HG03095 (cell line): Measurements from ENCODE around the gene DEAF1.
"Not testable (repeated sequence)": the region's sequence is repeated elsewhere in the genome, so short reads cannot be mapped to it uniquely, and the experiment has no call there.

ENCODE experiments used
- ATAC-seq: cut with Tn5 transposase; IDR thresholded peaks from one replicate; pipeline ENCODE4 v1.9.1; 2021; ENCODE audit warnings: moderate library complexity; ENCODE audit not compliant: unreplicated experiment

Gene DEAF1

DNA sequence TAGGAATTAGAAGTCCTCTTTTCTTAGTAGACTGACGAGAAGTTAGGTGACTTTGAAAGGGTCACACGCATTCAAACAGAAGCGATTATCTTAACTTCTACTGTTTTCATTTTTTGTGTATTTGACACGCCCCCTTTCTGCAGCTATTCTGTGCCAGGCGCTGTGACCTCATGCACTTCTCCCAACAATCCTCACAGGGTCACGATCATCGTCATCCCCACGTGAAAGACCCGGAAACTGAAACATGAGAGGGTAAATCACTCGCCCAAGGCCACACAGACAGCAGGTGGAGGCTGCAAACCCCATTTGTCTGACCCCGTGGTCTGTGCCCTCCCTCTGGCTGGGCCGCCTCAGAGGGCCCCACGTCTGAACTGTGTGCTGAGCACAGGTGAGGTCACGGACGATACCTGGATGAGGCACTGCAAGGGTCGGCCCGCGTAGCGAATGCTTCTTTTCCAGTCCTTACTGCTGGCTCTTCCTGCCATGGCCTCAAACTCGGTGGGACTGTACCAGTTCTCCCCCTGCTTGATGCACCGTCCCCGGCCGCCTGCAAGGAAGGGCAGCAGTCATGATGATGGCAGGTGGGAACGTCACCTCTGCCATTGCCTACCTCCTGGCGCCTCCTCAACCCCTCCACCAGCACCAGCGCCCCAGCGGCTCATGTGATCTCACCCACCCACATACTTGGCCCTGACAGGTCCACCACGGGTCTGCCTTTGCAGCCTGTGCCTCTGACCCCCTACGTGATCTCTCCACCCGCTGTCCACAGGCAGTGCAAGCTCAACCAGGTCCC lies 8.4 kb downstream of the DEAF1 start:
- no peak for ATAC-seq

DNA sequence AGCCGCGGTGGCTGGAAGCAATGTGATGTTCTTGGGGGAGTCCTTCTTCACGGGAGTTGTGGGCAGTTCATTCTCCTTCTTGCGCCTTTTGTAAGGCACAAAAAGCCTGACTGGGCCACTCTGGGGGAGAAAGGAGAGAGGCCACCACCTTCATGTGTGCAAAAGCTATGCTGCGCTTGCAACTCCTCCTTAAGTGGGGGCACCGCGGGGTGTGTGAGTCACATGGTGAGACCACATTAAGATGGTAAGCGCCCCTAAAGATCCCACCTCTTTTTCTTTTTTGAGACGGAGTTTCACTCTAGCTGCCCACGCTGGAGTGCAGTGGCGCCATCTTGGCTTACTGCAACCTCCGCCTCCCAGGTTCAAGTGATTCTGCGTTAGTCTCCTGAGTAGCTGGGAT lies 14.1 kb downstream of the DEAF1 start:
- ATAC-seq = no peak

DNA sequence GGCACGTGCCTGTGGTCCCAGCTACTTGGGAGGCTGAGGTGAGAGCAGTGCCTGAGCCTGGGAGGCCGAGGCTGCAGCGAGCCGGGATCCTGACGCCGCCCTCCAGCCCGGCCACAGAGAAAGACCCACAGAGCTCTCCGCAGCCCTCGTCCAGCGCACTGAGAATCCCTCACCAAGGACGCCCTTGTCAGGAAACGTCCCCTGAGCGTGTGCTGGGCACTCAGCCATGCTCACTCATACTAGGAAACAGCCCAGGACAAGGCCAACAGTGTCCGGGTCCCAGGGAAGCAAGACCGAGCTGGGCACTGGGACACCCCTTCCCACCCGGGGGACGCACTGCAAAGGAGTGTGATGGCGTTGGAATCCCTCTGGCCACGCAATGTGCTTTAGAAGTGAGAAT lies 14.5 kb downstream of the DEAF1 start:
- no peak for ATAC-seq

DNA sequence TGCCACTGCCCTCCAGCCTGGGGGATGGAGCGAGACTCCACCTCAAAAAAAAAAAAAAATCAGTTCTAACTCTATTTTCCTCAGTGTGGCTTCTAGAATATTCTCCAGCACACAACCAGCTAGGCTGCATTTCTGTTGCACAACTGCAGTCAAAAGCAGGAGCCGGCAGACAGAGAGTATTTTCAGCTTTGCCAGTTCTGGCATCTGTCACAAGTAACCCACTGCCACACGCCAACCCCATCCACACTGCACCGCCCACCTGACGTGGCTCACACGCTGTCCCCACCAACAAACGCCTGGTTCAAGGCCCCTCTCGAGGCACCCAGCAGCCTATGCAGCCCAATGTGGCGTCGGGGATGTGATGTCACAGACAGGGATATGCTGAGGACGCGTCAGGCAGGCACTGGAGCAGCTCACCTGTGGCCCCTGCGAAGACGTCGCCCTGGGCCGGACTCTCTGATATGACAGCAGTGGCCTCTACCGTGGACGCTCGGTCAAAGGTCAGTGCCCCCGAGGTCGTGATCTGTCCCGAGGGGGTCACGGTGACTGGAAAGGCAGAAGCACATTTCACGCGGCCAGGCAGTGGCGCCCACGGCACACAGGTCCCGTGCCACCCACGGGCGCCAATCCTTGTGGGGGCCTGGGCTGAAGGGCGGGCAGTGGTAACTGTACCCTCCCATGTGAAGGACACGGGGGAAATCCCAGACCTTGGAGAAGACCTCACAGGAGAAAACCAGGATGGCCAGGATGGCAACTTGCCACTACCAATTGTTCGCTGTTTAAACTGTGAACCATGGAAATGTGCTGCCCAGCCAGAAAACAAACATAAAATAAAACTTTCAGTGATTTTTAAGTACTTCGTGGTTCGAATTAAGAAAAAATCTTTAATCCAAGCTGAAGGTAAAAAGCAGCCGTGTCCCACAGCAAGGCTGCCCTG lies 15.5 kb downstream of the DEAF1 start:
- ATAC-seq = no peak

DNA sequence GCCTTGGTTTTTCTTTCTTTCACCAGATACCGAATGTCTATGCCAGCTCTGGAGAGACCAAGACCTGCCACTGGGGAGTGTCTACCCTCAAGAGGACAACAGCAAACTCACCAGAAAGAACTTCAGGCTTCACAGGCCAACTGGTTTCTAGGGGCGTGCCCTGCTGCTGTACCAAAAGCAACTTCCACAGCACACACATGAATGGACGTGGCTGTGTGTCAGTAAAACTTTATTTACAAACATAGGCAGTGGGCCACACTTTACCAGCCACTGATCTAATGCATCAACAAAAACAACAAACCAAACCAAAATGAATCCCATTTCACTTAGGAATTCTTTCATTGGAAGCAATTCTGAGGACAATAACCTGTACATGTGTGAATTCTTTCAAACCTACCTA lies 16.7 kb downstream of the DEAF1 start:
- no peak for ATAC-seq

DNA sequence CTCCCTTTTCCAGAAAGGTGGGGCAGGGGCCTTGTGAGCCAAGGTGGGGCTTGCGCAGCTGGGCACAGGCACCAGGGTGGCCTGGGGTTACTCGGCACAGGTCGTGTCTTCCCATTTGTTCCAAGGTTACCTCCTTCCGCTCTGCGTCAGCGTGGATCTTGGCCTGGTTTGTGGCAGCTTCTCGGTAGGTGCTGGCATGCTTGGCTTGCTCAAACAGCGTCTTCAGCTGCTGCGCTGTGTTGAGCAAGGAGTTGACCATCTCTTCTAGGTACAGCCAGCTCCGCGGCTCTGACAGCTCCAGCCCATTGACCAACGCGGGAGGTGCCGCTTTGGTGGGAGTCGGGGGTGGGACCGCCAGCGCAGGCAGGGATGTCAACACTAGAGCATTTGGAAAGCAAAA lies 20.6 kb downstream of the DEAF1 start:
- no peak for ATAC-seq

DNA sequence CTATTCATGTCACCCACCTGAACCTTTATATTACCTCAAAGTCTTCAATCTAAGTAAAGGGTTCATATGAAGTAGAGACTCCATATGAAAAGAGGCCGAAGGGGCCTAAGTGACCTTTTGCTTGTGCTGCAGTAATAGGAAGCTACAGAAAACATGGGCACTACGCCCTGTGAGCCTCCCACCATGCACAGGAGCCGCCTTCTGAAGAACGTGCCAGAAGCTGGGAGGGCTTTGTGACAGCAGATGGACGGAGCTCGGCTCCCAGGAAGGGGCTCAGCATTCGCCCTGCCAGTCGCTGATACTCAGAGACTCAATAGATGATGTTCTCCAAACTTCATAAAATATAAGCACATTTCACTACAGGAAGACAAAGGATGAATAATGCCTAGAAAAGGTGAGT lies 21.2 kb downstream of the DEAF1 start:
- no peak for ATAC-seq

DNA sequence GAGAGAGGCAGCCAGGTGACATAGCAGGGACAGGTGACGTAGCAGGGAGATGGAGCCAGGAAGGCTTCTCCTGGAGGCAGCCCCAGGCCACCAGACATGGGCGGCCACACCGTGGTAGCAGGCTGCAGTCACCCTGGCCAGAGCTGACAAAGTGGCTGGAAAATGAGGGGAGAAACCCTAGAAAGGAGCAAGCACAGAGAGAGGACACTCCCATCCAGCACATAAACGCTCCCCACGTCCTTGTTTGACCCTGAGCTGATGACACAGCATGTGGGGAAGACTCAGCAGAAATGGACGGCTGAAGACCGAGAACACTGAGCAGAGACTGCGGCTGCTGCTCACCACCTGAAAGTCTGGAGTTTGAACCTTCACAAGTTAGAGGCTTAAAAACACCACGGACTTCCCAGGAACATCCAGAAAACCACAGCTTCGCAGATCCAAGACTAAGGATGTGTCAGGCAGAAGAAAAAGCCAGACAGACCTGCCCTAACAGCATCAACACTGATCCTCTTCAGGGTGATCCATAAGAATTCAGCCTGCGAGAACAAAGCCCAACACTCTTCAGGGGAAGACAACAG lies 29.2 kb downstream of the DEAF1 start:
- no peak for ATAC-seq

DNA sequence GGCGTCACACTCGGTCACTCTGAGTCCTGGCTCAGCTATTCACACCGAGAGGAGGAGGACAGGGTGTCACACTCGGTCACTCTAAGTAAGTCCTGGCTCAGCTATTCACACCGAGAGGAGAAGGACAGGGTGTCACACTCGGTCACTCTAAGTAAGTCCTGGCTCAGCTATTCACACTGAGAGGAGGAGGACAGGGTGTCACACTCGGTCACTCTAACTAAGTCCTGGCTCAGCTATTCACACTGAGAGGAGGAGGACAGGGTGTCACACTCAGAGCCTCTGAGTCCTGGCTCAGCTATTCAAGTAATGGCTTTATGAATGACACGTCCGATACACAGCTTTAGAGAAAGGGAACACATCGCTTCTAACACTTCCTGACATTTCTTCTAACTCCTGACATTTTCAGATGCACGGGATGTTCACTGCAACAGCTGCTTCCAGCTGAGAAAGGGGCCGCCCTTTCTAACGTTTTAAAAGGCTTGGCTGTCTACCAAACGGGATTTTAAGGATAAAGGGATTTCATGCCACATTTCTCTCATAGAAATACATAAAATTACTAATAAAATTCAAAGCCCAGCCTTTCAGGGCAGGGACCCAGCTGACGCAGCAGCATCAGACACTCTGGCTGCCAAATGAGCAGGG lies 29.8 kb downstream of the DEAF1 start:
- ATAC-seq = no peak

DNA sequence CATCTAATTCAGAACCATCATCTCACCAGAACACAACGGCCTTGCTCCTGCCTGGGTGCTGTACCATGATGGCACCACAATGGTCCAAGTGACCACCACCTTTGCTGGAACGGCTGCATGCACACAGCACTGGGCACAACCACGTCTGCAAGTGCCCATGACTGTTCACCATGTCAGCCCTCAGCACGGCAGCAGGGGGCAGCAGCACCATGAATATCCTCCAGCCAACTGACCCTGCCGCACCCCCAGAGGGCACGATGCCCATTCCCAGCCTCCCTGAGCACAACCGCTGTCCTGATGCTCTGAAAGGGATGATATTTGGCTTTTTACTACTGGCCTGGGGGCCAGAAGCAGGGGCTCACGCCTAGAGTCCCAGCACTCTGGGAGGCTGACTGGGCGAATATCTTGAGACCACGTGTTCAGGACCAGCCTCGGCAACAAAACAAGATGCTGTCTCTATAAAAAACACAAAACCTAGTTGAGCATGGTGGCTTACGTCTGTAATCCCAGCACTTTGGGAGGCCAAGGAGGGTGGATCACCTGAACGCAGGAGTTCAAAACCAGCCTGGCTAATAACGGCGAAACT lies 32.2 kb downstream of the DEAF1 start:
- ATAC-seq = no peak

DNA sequence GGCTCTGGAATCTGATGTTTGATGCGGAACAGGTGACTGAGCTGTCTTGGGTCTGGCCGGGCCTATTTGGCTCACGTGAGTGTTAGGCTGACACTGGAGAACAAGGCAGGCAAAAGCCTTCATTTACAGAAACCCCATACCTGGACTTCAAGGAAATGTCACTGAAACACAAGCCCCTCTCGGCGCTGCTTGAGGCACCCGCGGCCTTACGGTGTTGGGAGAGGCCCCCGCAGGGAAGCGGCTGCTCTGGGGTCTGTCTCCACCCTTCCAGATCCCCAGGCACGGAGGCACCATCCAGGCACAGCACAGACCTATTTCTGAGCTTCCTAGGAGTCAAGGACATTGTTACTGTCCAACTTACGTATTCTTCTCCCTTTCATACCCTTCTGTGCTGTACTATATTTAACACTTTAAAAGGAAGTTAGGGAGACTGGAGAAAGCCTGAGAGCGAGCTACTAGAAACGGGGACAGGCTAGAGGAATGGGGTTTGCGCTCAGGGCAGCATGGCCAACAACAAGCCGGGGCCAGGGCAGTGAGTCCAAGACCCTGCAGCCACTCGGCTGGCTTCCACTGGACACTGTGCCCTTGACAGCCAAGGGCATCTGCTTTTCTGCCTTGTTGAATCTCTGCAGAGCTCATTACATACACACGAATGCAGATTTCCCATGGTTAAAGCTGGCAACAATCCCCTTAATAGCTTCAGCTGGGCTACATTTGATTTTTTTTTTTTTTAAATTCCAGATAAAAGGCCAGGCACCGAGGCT lies 34.2 kb downstream of the DEAF1 start:
- no peak for ATAC-seq

DNA sequence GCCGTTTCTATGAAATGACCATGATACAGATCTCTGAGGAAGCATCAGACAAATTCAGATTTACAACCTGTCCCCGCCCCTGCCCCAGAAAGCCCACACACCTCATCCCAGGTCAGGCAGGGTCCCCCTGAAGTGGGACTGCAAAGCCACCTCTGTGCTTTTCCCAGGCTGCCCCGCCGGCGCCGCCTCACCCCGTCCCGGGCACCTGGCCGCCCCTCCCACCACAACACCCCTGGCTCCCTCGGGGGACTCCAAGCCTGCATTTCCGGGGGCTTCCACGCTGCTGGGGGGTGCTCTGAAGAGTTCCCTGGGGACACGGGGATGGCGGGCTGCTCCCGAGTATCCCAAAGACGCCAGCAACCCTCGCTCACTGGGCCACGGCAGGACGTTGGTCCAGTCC lies 34.7 kb downstream of the DEAF1 start:
- ATAC-seq = no peak

DNA sequence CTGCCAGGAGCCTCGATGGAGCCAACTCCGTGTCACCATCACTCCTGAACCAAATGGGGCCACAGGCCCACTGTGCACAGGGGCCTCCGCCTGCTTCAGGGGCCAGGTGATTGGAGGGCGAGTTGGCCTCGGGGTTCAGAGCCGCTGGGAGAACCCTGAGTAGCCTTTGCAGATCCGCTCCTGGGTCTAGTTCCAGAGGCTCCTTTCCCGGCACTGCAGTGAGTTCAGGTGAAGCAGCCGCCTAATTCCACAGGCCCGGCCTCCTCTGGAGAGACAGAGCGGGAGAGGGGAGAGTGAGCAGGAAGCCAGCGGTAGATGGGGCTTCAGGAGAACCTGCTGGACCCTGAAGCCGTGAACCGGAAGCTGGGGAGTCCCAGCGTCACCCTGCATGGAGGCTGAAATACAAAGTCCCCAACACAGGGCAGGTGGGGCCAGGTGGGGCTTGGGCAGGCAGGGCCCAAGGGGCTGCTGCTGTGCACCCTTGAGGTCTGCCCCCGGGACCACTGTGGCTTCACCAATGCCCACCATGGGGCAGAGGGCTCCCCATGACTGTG lies 35.4 kb downstream of the DEAF1 start:
- ATAC-seq = no peak

DNA sequence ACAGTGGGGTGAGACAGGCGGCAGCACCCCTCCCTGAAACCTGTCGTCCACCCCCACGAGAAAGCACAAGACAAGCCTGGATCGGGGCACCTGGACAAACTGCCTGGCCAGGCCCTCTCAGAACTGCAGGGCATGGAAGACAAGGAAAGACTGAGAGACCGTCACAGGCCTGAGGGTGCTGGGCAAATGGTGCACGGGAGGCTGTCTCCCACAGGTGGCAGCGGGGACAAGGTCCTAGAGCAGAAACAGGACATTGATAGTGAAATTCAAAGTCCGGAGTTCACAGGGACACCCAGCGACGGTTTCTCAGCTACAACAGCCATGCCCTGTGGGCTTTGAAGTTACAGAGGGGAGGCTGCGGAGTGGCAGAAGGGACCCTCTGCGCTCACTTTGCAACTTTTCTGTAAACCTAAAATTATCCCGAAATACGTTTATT lies 37.3 kb downstream of the DEAF1 start:
- no peak for ATAC-seq

DNA sequence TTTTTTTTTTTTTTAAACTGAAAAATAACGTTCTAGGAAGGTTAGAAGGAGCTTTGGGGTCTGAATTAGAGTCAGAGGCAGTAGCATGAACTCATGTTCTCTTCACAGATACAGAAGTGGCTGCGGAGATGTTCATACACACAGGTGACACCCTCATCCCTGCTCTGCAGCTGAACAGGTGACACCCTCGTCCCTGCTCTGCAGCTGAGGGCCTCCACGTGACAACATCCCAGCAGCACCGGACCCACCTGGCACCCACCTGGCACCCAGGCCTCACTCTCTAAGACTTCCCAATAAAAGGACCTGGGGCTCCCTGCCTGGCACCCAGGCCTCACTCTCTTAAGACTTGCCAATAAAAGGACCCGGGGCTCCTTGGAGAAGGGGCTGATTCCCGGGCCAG lies 38.2 kb downstream of the DEAF1 start:
- no peak for ATAC-seq

DNA sequence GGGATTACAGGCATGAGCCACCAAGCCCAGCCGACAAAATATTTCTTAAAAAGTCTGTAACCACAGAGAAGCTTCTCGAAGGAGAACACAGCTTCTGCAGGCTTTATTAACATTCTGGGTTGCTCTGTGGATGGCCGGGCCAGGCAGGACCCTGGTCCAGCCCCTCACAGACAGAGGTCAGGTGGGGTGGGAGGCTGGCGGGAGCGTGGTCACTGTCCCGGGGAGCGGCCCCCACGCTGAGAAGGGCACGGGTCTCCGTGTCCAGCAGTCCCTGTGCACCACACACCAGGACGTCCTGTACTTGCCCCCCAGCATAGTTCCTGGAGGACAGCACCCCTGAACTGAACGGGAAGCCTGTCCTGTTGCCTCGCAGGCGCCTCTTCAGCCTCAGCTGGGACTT lies 38.6 kb downstream of the DEAF1 start:
- no peak for ATAC-seq

DNA sequence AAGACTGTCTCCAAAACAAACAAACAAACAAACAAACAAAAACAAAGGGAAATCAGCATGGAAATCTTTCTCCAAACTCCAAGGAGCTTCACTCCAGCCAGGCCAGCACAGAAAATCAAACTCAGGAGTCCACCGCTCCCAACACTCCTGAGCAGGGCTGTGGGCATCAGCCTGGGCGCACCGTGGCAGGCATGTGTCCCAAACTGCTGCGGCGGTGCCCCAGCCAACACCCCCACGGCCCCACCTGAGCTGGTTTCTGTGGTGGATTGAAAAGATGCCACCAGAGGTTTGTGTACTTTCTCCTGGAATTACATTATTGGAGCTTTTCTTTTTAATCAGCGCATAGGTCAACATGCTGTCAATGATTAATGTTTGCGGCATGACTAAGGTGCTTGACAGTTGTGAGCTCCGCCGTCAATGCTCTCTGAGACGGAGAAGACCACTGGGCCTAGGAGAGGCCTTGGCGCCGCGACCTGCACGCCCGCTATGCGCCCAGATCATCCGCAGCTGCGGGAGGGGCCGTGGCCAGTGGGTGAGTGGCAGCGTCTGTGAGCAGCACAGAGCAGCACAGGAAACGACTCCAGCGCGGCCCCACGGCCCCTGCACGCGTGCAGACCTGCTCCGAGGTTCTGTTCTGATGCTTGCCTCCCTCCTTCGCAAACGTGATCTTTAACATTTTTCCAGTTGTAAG lies 39.8 kb downstream of the DEAF1 start:
- no peak for ATAC-seq

DNA sequence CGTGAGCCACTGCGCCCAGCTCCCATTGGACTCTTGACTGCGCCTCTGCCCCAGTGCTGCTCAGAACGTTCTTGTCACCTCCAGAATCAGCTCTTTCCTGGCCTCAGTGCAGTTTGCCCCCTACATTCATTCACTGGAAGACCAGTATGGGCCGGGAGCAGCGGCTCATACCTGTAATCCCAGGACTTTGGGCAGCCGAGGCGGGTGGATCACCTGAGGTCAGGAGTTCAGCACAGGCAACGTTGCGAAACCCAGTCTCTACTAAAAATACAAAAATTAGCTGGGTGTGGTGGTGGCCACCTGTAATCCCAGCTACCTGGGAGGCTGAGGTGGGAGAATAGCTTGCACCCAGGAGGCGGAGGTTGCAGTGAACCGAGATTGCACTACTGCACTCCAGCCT lies 40.6 kb downstream of the DEAF1 start:
- ATAC-seq = not testable (repeated sequence)

DNA sequence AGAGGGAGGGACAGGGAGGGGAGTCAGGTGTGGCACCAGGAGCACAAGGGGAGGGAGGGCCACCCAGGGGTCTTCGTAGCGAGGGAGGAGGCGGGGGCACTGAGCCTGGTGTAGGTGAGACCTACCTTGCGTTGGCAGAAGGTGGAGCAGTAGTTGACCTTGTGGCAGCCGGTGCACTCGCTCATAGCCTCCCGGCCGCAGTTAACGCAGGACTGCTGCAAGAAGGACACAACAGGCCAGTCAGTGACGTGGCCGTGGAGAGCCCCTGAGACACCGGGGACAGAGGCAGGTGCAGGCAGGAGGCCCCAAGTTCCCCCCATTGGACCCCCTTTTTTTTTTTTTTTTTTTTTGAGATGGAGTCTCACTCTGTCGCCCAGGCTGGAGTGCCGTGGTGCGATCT lies 41.2 kb downstream of the DEAF1 start:
- ATAC-seq = no peak
